Progenitor cell of endocrine pancreas (in vitro differentiated cells): ENCODE results near the gene SHISAL1. TPM values are rescaled to one million over a fixed set of nuclear protein-coding genes. Genes with fewer than 3 reads are reported as not detected.

Experiments used
- DNase-seq: peaks from one replicate; pipeline ENCODE4 v3.0.0; 2021; ENCODE audit warnings: low spot score; ENCODE audit not compliant: unreplicated experiment
- H3K27ac Mint-ChIP-seq: 2 replicates; pipeline ENCODE4 v1.8.0; 2021; ENCODE audit warnings: mild to moderate bottlenecking, moderate library complexity, mixed read lengths
- H3K27me3 Mint-ChIP-seq: 2 replicates; pipeline ENCODE4 v1.8.0; 2021; ENCODE audit warnings: mixed read lengths
- H3K36me3 Mint-ChIP-seq: 2 replicates; pipeline ENCODE4 v1.8.0; 2022; ENCODE audit warnings: mixed read lengths; ENCODE audit not compliant: insufficient read depth
- H3K4me1 Mint-ChIP-seq: 2 replicates; pipeline ENCODE4 v1.8.0; 2021; ENCODE audit warnings: low read depth, mixed read lengths
- H3K4me3 Mint-ChIP-seq: 2 replicates; pipeline ENCODE4 v1.8.0; 2021; ENCODE audit warnings: low read depth, mild to moderate bottlenecking, moderate library complexity, mixed read lengths
- H3K9me3 Mint-ChIP-seq: 2 replicates; pipeline ENCODE4 v1.8.0; 2021; ENCODE audit warnings: low read depth, mixed read lengths
- total RNA-seq: library from RNA; stranded (reverse); gene quantifications from 2 replicates; pipeline ENCODE4 v1.2.1, GENCODE V29; 2021
- TF ChIP-seq, protein P1 (sequence below): fragments of 200-600 bp; sonication (generic); IDR thresholded peaks from one replicate; pipeline ENCODE4 v1.5.0; 2021; ENCODE audit warnings: antibody characterized with exemption, mild to moderate bottlenecking; ENCODE audit not compliant: unreplicated experiment

The SHISAL1 gene
- total RNA-seq, 1 donor from 2014 or later = 0.46 TPM

DNA sequence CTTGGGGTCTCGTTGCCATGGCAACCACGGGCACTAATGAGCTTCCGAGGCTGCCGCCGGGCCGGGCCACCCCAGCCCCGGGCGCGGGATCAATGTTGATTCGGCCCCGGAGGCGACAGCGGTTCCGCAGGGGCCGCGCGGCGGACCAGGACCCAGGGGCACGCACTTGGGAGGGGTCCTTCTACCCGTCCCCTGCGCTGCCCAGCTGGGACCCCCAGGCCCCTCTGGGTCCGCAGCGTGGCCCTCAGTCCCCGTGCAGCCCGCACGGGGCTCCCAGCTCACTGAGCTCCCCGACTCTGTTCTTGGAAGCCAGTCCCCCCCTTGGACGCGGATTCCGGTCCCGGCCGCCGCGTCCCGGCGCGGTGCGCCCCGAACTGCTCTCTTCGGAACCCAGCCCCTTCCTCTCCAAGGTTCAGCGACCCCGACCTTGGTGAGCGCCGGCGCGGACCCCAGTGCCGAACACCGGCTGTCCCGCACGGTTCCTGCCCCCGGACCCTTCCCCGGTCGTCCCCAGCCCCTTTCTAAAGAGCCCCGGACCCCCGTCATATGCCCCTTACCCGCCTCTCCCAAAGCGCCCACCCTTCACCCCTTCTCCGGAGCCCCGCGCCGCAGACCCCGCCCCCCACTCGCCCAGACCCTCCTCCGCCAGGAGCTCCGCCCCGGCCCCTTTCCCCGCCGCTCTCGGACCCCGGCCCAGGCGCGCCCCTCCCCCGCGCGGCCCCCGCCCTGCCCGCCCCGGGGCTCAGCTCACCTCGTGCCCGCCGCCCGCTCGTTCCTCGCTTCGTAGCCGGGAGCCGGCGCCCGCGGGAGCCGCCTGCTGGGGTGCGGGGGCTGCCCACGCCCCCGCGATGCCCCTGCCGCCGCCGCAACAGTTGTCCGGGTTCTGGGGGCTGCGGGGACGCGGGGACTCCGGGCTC, 18.3 kb upstream of the SHISAL1 start:
- no peak for DNase-seq
- H3K36me3 Mint-ChIP-seq = no peaks in the 10 kb centered on the region
- TF ChIP-seq, protein P1, sequence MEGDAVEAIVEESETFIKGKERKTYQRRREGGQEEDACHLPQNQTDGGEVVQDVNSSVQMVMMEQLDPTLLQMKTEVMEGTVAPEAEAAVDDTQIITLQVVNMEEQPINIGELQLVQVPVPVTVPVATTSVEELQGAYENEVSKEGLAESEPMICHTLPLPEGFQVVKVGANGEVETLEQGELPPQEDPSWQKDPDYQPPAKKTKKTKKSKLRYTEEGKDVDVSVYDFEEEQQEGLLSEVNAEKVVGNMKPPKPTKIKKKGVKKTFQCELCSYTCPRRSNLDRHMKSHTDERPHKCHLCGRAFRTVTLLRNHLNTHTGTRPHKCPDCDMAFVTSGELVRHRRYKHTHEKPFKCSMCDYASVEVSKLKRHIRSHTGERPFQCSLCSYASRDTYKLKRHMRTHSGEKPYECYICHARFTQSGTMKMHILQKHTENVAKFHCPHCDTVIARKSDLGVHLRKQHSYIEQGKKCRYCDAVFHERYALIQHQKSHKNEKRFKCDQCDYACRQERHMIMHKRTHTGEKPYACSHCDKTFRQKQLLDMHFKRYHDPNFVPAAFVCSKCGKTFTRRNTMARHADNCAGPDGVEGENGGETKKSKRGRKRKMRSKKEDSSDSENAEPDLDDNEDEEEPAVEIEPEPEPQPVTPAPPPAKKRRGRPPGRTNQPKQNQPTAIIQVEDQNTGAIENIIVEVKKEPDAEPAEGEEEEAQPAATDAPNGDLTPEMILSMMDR = no peak
- peaks cover 57% of the 10 kb centered on the region for H3K27me3 Mint-ChIP-seq
- H3K27ac Mint-ChIP-seq = no peak overlapping the region
- H3K9me3 Mint-ChIP-seq = no peaks in the 10 kb centered on the region
- peaks cover 1% of the 10 kb centered on the region for H3K4me1 Mint-ChIP-seq
- peak overlapping the region; percentile 62 for H3K4me3 Mint-ChIP-seq

DNA sequence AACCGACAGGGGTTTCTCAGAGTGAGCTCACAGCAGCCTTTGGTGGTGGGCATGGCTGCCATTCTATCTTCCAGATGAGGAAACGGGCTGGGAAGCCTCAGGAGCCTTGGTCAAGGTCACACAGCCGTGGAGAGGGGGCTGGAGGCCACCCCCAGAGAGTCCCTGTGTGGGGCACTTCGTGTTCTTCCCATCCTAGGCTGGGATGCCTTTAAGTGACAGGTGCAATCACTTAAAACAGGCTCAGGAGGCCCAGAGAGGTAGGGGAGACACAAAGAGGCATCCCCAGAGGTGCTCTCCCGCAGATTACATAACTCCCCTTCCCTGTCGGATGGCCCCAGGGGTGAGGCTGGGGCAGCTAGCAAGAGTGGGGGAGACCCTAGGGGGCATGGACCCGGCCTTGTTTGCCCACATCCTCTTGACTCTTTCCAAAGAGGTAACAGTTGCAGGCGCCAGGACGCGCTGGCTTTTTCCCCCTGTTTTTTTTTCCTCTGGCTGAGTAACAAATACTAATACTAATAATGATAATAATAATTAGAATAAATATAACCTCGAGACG, 17.5 kb upstream of the SHISAL1 start:
- H3K9me3 Mint-ChIP-seq = no peaks in the 10 kb centered on the region
- peaks cover 63% of the 10 kb centered on the region for H3K27me3 Mint-ChIP-seq
- peak overlapping the region; percentile 52 for H3K4me3 Mint-ChIP-seq
- H3K27ac Mint-ChIP-seq = no peak overlapping the region
- DNase-seq = no peak
- no peaks in the 10 kb centered on the region for H3K36me3 Mint-ChIP-seq
- peaks cover 1% of the 10 kb centered on the region for H3K4me1 Mint-ChIP-seq
- TF ChIP-seq, protein P1 = no peak

- Mint-ChIP-seq H3K4me1 (peaks cover 1% of the 10 kb centered on the region), H3K36me3 (no peaks in the 10 kb centered on the region), H3K4me3 (peak overlapping the region; percentile 35), H3K27me3 (peaks cover 65% of the 10 kb centered on the region), H3K27ac (peak overlapping the region; percentile 49), H3K9me3 (no peaks in the 10 kb centered on the region)
- no peak for DNase-seq
- TF ChIP-seq, protein P1 = no peak
These were observed 16.5 kb upstream of the SHISAL1 start for GRCh38 chr22:44329179-44329796.

- Mint-ChIP-seq H3K27ac (no peak overlapping the region), H3K4me1 (peaks cover 1% of the 10 kb centered on the region), H3K9me3 (no peaks in the 10 kb centered on the region), H3K4me3 (no peak overlapping the region), H3K27me3 (peaks cover 68% of the 10 kb centered on the region), H3K36me3 (no peaks in the 10 kb centered on the region)
- no peak for DNase-seq
- TF ChIP-seq, protein P1 = no peak
These were observed 16.0 kb upstream of the SHISAL1 start for GRCh38 chr22:44328762-44329161.

GRCh38 chr22:44328326-44328725, 15.6 kb upstream of the SHISAL1 start:
- peaks cover 73% of the 10 kb centered on the region for H3K27me3 Mint-ChIP-seq
- no peak overlapping the region for H3K27ac Mint-ChIP-seq
- TF ChIP-seq, protein P1 = no peak
- H3K4me1 Mint-ChIP-seq = peaks cover 1% of the 10 kb centered on the region
- no peaks in the 10 kb centered on the region for H3K36me3 Mint-ChIP-seq
- H3K4me3 Mint-ChIP-seq = no peak overlapping the region
- no peaks in the 10 kb centered on the region for H3K9me3 Mint-ChIP-seq
- no peak for DNase-seq
